GM18507 (cell line): ENCODE results near the gene FAM199X.
"Not testable (repeated sequence)": the region's sequence is repeated elsewhere in the genome, so short reads cannot be mapped to it uniquely, and the experiment has no call there.

Experiments used
- DNase-seq: peaks from one replicate; pipeline ENCODE4 v3.0.0; 2011; ENCODE audit warnings: low read depth; ENCODE audit not compliant: insufficient read length; ENCODE audit errors: extremely low spot score
- FAIRE-seq: peaks from 2 replicates; lab custom pipeline; 2011; peaks lifted over from hg19 to GRCh38; lab: Jason Lieb, UNC

Gene FAM199X

GRCh38 chrX:104183685-104184084 is 17.4 kb downstream of the FAM199X start:
- DNase-seq: no peak
- FAIRE-seq: no peak

GRCh38 chrX:104187931-104188330 is 21.7 kb downstream of the FAM199X start:
- FAIRE-seq: no peak
- DNase-seq: no peak

- FAIRE-seq: no peak
- no peak for DNase-seq
Measured at GRCh38 chrX:104189837-104190236, 23.6 kb downstream of the FAM199X start.

- no peak for DNase-seq
- no peak for FAIRE-seq
Measured at GRCh38 chrX:104193485-104193884, 27.2 kb downstream of the FAM199X start.

GRCh38 chrX:104195013-104195412 is 28.8 kb downstream of the FAM199X start:
- no peak for DNase-seq
- no peak for FAIRE-seq

- DNase-seq (no peak), FAIRE-seq (peak; percentile 79)
Measured at GRCh38 chrX:104195489-104196084, 29.3 kb downstream of the FAM199X start.

GRCh38 chrX:104205548-104205947 is 39.3 kb downstream of the FAM199X start:
- no peak for FAIRE-seq
- no peak for DNase-seq

GRCh38 chrX:104211187-104211586 is 44.9 kb downstream of the FAM199X start:
- FAIRE-seq: no peak
- no peak for DNase-seq

- not testable (repeated sequence) for DNase-seq, FAIRE-seq
Measured at GRCh38 chrX:104230060-104230459, 63.8 kb downstream of the FAM199X start.
